Caco-2 (cell line): ENCODE results near the gene TRDN. TPM values are rescaled to one million over a fixed set of nuclear protein-coding genes. Genes with fewer than 3 reads are reported as not detected.
A peak's percentile ranks its signal among the peaks of the same experiment; 100 is the strongest.

Experiments used
- BruUV-seq: library from RNA; stranded (reverse); fragments of 400-500 nt; replicated peaks from 2 replicates; lab custom pipeline; 2021; lab: Mats Ljungman, UMichigan
- CTCF ChIA-PET: fragments of 300-600 bp; sonication (Branson Sonifier 250); formaldehyde crosslinking; loops from one replicate; lab custom pipeline; 2022; ENCODE audit warnings: antibody characterized with exemption; lab: Charles Lee
- POLR2A ChIA-PET: fragments of 300-600 bp; sonication (Branson Sonifier 250); formaldehyde crosslinking; loops from one replicate; lab custom pipeline; 2022; ENCODE audit warnings: antibody characterized with exemption; lab: Charles Lee
- DNase-seq, 2 experiments: peaks; one replicate each; pipeline versions ENCODE4 v3.0.0 to v3.0.0-alpha.2; 2020 to 2022
- H3K27me3 ChIP-seq: replicated peaks from 2 replicates; pipeline ENCODE4 v1.6.0; 2011; ENCODE audit warnings: low read length; ENCODE audit not compliant: control insufficient read depth, insufficient read depth
- H3K36me3 ChIP-seq: 2 replicates; pipeline ENCODE4 v1.5.1; 2011; ENCODE audit warnings: low read length; ENCODE audit not compliant: control insufficient read depth, insufficient read depth
- H3K4me1 ChIP-seq: fragments of 250-450 bp; sonication (Bioruptor Pico); 2 replicates; pipeline ENCODE4 v1.5.1; 2020; ENCODE audit warnings: mild to moderate bottlenecking
- H3K4me3 ChIP-seq: 2 replicates; pipeline ENCODE4 v1.5.1; 2011; ENCODE audit warnings: low read depth, mild to moderate bottlenecking, control low read depth, low read length
- H3K9me3 ChIP-seq: fragments of 250-450 bp; sonication (Bioruptor Pico); 2 replicates; pipeline ENCODE4 v1.5.1; 2020; ENCODE audit warnings: mild to moderate bottlenecking, moderate library complexity
- H3K27ac Mint-ChIP-seq: one replicate; pipeline ENCODE4 v1.8.0; 2022; ENCODE audit warnings: mixed read lengths; ENCODE audit not compliant: unreplicated experiment
- H3K27me3 Mint-ChIP-seq: one replicate; pipeline ENCODE4 v1.8.0; 2022; ENCODE audit warnings: mixed read lengths; ENCODE audit not compliant: insufficient read depth, unreplicated experiment
- H3K36me3 Mint-ChIP-seq: one replicate; pipeline ENCODE4 v1.8.0; 2022; ENCODE audit warnings: mild to moderate bottlenecking, mixed read lengths; ENCODE audit not compliant: insufficient read depth, unreplicated experiment
- H3K4me1 Mint-ChIP-seq: one replicate; pipeline ENCODE4 v1.8.0; 2022; ENCODE audit warnings: low read depth, mixed read lengths; ENCODE audit not compliant: unreplicated experiment
- H3K4me3 Mint-ChIP-seq: one replicate; pipeline ENCODE4 v1.8.0; 2022; ENCODE audit warnings: mild to moderate bottlenecking, moderate library complexity, mixed read lengths; ENCODE audit not compliant: unreplicated experiment
- H3K9me3 Mint-ChIP-seq: one replicate; pipeline ENCODE4 v1.8.0; 2022; ENCODE audit warnings: mixed read lengths; ENCODE audit not compliant: unreplicated experiment
- CTCF ChIP-seq, 2 experiments: fragments of 200-600 bp in 1 of 2; IDR thresholded peaks; 1 replicate in 1 of 2; 2 replicates in 1 of 2; pipeline versions ENCODE4 v1.5.1 to v1.8.0; 2011 to 2022; ENCODE audit warnings: antibody characterized with exemption in 1 of 2, control low read depth in 1 of 2, inconsistent platforms in 1 of 2, low read depth in 1 of 2, low read length in 1 of 2, mild to moderate bottlenecking in 1 of 2, moderate library complexity in 1 of 2; ENCODE audit not compliant: insufficient read depth in 1 of 2, severe bottlenecking in 1 of 2, unreplicated experiment in 1 of 2
- intact Hi-C: fragments of 100-400 bp; cut with micrococcal nuclease; formaldehyde crosslinking; loops from one replicate; pipeline ENCODE4 v1.10.0; 2022; ENCODE audit not compliant: unreplicated experiment
- total RNA-seq: library from RNA; stranded (reverse); gene quantifications from 2 replicates; pipeline ENCODE4 v1.2.3, GENCODE V29; 2022

TRDN gene
- total RNA-seq, 1 experiment from 2014 or later, result not detected

GRCh38 chr6:123309130-123309529, 327.6 kb downstream of the TRDN start:
- intact Hi-C loops, result no loop called here
- Mint-ChIP-seq H3K4me1 (peaks cover 8% of the 10 kb centered on the region), H3K27me3 (peaks cover 3% of the 10 kb centered on the region), H3K27ac (no peak overlapping the region), H3K9me3 (no peaks in the 10 kb centered on the region), H3K4me3 (no peak overlapping the region), H3K36me3 (no peaks in the 10 kb centered on the region)
- H3K9me3 ChIP-seq, result no peaks in the 10 kb centered on the region
- H3K36me3 ChIP-seq, result no peaks in the 10 kb centered on the region
- ChIA-PET POLR2A (no interaction called here), CTCF (no interaction called here)
- TF ChIP-seq CTCF (IDR thresholded peaks at IDR 0.05; ENCODE audit: insufficient read depth in 1 of 2, low read depth in 1 of 2, low read length in 1 of 2, severe bottlenecking in 1 of 2, unreplicated experiment in 1 of 2), result no peak
- BruUV-seq, result no TSS peak
- DNase-seq, result no peak
- peaks cover 6% of the 10 kb centered on the region; the same call in 1 of the 2 replicates for H3K4me1 ChIP-seq
- no peaks in the 10 kb centered on the region for H3K27me3 ChIP-seq
- H3K4me3 ChIP-seq, result no peak overlapping the region

GRCh38 chr6:123306334-123306733, 330.4 kb downstream of the TRDN start:
- Histone ChIP-seq H3K36me3 (no peaks in the 10 kb centered on the region), H3K4me3 (no peak overlapping the region), H3K9me3 (no peaks in the 10 kb centered on the region), H3K4me1 (peaks cover 6% of the 10 kb centered on the region; the same call in 1 of the 2 replicates), H3K27me3 (no peaks in the 10 kb centered on the region)
- Mint-ChIP-seq H3K27ac (no peak overlapping the region), H3K36me3 (no peaks in the 10 kb centered on the region), H3K9me3 (no peaks in the 10 kb centered on the region), H3K27me3 (no peaks in the 10 kb centered on the region), H3K4me3 (no peak overlapping the region), H3K4me1 (peaks cover 8% of the 10 kb centered on the region)
- ChIA-PET POLR2A (no interaction called here), CTCF (no interaction called here)
- peak in 1 of 2 experiments; percentile 1 for DNase-seq
- no TSS peak for BruUV-seq
- intact Hi-C loops, result no loop called here
- TF ChIP-seq CTCF (IDR thresholded peaks at IDR 0.05; ENCODE audit: insufficient read depth in 1 of 2, low read depth in 1 of 2, low read length in 1 of 2, severe bottlenecking in 1 of 2, unreplicated experiment in 1 of 2), result no peak

GRCh38 chr6:123295672-123296071, 341.1 kb downstream of the TRDN start:
- no peak overlapping the region for H3K4me3 Mint-ChIP-seq
- no peaks in the 10 kb centered on the region for H3K36me3 Mint-ChIP-seq
- H3K9me3 ChIP-seq, result no peaks in the 10 kb centered on the region
- intact Hi-C loops, result no loop called here
- H3K27me3 ChIP-seq, result no peaks in the 10 kb centered on the region
- no TSS peak for BruUV-seq
- DNase-seq, result no peak
- no peaks in the 10 kb centered on the region for H3K4me1 Mint-ChIP-seq
- no peak overlapping the region for H3K4me3 ChIP-seq
- no peaks in the 10 kb centered on the region for H3K9me3 Mint-ChIP-seq
- ChIA-PET CTCF (no interaction called here), POLR2A (no interaction called here)
- peaks cover 3% of the 10 kb centered on the region for H3K27me3 Mint-ChIP-seq
- H3K27ac Mint-ChIP-seq, result no peak overlapping the region
- no peak for TF ChIP-seq CTCF (IDR thresholded peaks at IDR 0.05; ENCODE audit: insufficient read depth in 1 of 2, low read depth in 1 of 2, low read length in 1 of 2, severe bottlenecking in 1 of 2, unreplicated experiment in 1 of 2)
- H3K36me3 ChIP-seq, result no peaks in the 10 kb centered on the region
- no peaks in the 10 kb centered on the region for H3K4me1 ChIP-seq
